ENCODE data around the gene DPYD. TPM values are rescaled to one million over a fixed set of nuclear protein-coding genes. Genes with fewer than 3 reads are reported as not detected.

The DPYD gene
- total and polyA plus RNA-seq, 2 donors: 24.7 to 84.3 TPM

DNA sequence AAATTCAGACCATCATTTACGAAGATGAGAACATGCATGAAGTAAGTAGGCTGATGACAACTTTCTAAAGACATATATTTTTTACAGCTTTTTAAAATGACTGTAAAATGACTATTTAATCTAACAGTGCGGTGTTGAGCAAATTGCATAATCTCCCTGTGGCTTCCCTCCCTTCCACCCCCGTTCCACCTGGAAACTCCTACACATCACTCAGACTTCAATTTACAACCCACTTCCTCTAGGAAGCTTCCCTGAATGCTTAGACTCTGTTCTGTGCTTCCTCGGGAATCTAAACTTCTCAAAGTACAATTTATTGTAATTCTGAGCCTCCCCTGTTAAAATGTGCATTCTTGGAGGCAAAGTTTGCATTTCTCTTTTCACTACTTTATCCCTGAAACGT, 354.9 kb downstream of the DPYD start:
- H3K36me3 ChIP-seq (ENCODE audit: insufficient read depth): no peaks in the 10 kb centered on the region

DNA sequence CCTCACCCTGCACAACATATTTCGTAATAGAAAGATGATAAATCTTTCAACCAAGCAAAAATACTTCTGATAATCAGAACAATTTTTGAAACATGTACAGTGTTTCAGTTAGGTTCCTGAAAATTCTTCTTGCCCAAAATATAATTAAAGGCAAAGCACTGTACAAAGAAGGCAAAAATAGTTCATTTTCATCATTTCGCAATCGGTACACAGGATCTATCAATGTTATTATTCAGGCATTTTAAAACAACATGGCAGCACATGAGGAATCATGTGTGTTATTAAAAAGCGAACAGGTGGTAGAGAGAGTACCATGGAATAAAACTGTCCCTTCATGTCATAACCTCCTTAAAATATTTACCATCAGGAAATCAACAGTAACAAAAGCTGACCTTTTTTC, 356.9 kb downstream of the DPYD start:
- H3K27ac ChIP-seq (ENCODE audit: low read depth): no peak overlapping the region
- H3K4me3 ChIP-seq (ENCODE audit: low read depth, low read length): no peak overlapping the region
- no peaks in the 10 kb centered on the region for H3K36me3 ChIP-seq (ENCODE audit: insufficient read depth)
- WGBS: 97% methylated on average over 4 of the region's 4 CpGs
- no peak for DNase-seq (ENCODE audit: extremely low spot score)
- no peaks in the 10 kb centered on the region for H3K4me1 ChIP-seq (ENCODE audit: insufficient read depth)

More for the DNA sequence above, 354.9 kb downstream of the DPYD start:
- DNase-seq (ENCODE audit: extremely low spot score): no peak
- Histone ChIP-seq H3K27ac (ENCODE audit: low read depth) (no peak overlapping the region), H3K4me3 (ENCODE audit: low read depth, low read length) (no peak overlapping the region), H3K4me1 (ENCODE audit: insufficient read depth) (no peaks in the 10 kb centered on the region)
- whole genome bisulfite sequencing: 81% methylated on average over 5 of the region's 5 CpGs

DNA sequence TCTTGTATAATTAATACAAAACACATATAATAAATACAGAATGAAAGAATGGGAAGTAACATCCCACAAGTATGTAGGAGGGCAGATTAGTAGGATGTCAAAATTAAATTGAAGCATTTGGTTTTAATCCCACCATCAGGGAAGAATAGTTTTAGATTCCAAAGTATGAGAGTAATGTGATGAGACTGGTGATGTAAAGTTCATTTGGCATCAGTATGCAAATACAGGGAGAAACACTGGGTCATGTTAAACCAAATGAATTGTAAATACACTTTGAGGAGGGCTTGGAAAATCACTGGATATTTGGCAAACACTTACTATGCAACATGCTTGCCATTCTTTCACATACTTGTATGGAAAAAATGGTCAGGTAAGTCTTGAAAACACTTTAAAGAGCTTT, 358.8 kb downstream of the DPYD start:
- Histone ChIP-seq H3K4me3 (ENCODE audit: low read depth, low read length) (no peak overlapping the region), H3K27ac (ENCODE audit: low read depth) (no peak overlapping the region), H3K36me3 (ENCODE audit: insufficient read depth) (no peaks in the 10 kb centered on the region), H3K4me1 (ENCODE audit: insufficient read depth) (no peaks in the 10 kb centered on the region)
- DNase-seq (ENCODE audit: extremely low spot score): no peak

DNA sequence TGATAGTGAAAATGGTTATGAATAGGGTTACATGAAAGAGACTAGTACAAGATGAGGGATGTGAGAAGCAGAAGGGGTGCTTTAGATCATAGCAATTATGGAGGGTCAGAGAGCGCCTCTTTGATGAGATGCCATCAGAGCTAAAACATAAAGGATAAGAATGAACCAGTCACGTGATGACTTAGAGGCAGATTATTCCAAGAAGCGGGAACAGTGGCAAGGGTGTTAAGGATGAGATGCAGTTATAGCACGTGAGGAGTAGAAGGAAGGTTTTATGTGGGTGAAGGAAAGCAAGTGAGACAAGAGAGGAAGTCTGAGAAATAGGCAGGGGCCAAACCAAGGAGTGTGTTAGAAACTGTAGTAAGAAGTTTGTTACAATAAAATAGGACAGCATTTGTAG, 360.1 kb downstream of the DPYD start:
- H3K27ac ChIP-seq (ENCODE audit: low read depth): no peak overlapping the region
- no peak for DNase-seq (ENCODE audit: extremely low spot score)
- 87% methylated on average over 4 of the region's 4 CpGs for WGBS
- H3K4me1 ChIP-seq (ENCODE audit: insufficient read depth): no peaks in the 10 kb centered on the region
- H3K4me3 ChIP-seq (ENCODE audit: low read depth, low read length): no peak overlapping the region
- no peaks in the 10 kb centered on the region for H3K36me3 ChIP-seq (ENCODE audit: insufficient read depth)

DNA sequence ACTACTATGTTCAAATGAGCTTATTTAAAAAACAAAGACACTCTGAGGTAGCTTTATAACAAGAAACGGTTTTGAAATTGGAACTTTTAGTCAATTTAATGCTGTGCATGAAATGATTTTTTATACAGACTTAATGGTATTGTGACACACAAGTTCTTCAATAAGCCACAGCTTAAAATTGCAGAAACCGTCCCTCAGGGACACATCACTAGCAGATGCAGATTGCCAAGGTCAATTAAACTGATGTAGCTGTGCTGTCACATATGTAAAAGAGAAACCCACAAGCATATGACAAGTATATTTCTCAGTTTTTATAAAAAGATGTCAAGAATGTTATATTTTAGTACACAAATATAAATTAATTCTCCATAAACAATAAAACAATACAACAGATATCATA, 366.9 kb downstream of the DPYD start:
- 83% methylated on average over 2 of the region's 2 CpGs for WGBS
- Histone ChIP-seq H3K4me3 (ENCODE audit: low read depth, low read length) (no peak overlapping the region), H3K27ac (ENCODE audit: low read depth) (no peak overlapping the region), H3K4me1 (ENCODE audit: insufficient read depth) (no peaks in the 10 kb centered on the region), H3K36me3 (ENCODE audit: insufficient read depth) (peaks cover 2% of the 10 kb centered on the region)
- DNase-seq (ENCODE audit: extremely low spot score): no peak

DNA sequence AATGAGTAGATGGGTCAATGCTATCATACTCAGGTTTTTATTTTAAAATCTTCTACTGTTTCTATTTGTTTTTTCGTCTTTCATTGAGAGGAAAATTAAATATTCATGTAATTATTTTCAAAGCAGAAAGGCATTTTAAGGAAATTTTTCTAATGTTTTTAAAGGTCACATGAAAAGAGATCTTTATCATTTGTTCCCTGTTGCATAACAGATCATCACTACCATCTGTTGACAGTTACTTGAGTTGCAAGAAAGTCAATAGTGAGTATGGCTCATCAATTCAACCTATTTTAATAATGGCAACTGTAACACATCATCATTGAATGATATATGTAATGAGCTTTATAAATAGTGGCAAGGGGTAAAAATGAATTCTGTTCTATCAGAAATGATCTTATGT, 369.7 kb downstream of the DPYD start:
- 92% methylated on average over 1 of the region's 1 CpG for WGBS
- no peak overlapping the region for H3K4me3 ChIP-seq (ENCODE audit: low read depth, low read length)
- no peaks in the 10 kb centered on the region for H3K4me1 ChIP-seq (ENCODE audit: insufficient read depth)
- no peak overlapping the region for H3K27ac ChIP-seq (ENCODE audit: low read depth)
- no peak for DNase-seq (ENCODE audit: extremely low spot score)
- peaks cover 2% of the 10 kb centered on the region for H3K36me3 ChIP-seq (ENCODE audit: insufficient read depth)

DNA sequence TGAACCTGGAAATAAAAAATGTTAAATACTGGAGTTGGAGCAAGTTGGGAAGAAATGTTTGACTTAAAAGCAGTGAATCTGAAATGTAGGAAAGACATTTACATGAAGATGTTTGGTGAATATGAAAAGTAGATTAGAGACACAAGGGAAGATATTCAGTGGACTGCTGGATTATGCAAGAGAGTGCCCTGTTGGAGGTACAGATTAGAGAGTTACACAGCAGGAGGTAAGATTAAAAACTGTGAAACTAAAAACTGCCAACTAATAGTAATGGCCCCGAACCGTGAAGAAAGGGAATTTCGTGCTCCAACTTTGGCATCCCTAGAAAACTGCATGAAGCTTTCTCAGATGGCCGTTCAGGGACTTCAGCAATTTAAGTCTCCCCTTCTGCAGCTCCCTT, 375.4 kb downstream of the DPYD start:
- DNase-seq (ENCODE audit: extremely low spot score): no peak
- H3K36me3 ChIP-seq (ENCODE audit: insufficient read depth): no peaks in the 10 kb centered on the region
- H3K27ac ChIP-seq (ENCODE audit: low read depth): no peak overlapping the region
- WGBS: 88% methylated on average over 4 of the region's 4 CpGs
- no peaks in the 10 kb centered on the region for H3K4me1 ChIP-seq (ENCODE audit: insufficient read depth)
- no peak overlapping the region for H3K4me3 ChIP-seq (ENCODE audit: low read depth, low read length)

DNA sequence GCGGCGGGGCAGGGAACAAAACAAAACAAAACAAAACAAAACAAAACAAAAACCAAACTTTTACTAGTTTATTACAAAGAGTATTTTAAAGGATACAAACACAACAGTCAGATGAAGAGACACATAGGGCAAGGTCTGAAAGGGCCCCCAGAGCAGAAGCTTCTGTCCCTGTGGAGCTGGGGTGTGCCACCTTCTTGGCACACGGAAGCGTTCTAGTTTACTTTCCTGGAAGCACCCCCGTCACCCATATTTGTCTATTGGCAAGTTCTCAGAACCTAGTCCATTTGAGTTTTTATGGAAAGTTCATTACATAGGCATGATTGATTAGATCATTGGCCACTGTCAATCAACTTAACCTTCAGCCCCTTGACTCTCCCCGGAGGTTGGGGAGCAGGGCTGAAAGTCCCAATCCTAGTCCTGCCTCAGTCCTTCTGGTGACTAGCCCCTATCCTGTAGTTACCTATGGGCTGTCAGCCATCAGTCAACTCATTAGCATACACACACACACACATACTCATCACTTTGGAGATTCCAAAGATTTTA, 380.4 kb downstream of the DPYD start:
- H3K4me1 ChIP-seq (ENCODE audit: insufficient read depth): no peaks in the 10 kb centered on the region
- no peak overlapping the region for H3K4me3 ChIP-seq (ENCODE audit: low read depth, low read length)
- DNase-seq (ENCODE audit: extremely low spot score): no peak
- 95% methylated on average over 6 of the region's 6 CpGs for WGBS
- H3K27ac ChIP-seq (ENCODE audit: low read depth): no peak overlapping the region
- no peaks in the 10 kb centered on the region for H3K36me3 ChIP-seq (ENCODE audit: insufficient read depth)

DNA sequence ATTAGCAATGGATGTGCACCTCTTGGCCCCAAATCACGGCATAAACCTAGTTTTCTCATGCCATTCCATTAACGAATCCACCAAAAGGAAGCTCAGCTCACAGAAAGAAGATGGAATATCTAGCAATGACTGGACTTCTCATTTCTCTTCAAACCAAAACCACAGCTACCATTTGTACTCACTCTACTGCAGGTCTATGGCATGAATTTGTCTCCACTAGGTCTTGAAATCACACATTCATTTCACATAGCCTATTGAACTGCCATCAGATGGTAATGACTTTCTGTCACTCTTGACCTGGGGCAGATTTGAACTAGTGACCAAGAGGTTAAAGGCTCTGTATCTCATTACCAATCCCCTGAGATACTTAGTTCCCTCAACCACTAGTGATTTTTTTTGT, 382.7 kb downstream of the DPYD start:
- over 99% methylated on average over 2 of the region's 2 CpGs for WGBS
- H3K36me3 ChIP-seq (ENCODE audit: insufficient read depth): no peaks in the 10 kb centered on the region

DNA sequence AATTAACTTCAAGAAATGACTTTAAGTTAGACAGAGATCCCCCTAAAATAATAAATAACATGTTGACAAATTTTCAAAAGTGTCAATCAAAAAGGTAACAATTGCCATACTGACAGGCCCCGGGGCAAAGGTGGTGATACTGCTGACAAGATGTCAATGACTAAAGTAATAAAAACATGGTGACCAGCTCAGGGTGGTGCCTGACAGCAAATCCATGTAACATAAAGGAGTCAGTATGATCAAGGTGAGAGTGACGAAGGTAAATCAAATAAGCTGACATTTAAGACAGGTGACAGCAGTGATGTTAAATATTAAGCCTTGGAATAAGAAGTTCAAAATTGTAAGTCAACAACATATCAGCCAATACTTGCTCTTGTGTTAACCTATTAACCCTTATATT, 387.5 kb downstream of the DPYD start:
- Histone ChIP-seq H3K36me3 (ENCODE audit: insufficient read depth) (no peaks in the 10 kb centered on the region), H3K4me1 (ENCODE audit: insufficient read depth) (no peaks in the 10 kb centered on the region), H3K27ac (ENCODE audit: low read depth) (no peak overlapping the region), H3K4me3 (ENCODE audit: low read depth, low read length) (no peak overlapping the region)
- DNase-seq (ENCODE audit: extremely low spot score): no peak
- WGBS: 95% methylated on average over 2 of the region's 2 CpGs

More for the DNA sequence above, 382.7 kb downstream of the DPYD start:
- Histone ChIP-seq H3K4me1 (ENCODE audit: insufficient read depth) (no peaks in the 10 kb centered on the region), H3K4me3 (ENCODE audit: low read depth, low read length) (no peak overlapping the region), H3K27ac (ENCODE audit: low read depth) (no peak overlapping the region)
- no peak for DNase-seq (ENCODE audit: extremely low spot score)

DNA sequence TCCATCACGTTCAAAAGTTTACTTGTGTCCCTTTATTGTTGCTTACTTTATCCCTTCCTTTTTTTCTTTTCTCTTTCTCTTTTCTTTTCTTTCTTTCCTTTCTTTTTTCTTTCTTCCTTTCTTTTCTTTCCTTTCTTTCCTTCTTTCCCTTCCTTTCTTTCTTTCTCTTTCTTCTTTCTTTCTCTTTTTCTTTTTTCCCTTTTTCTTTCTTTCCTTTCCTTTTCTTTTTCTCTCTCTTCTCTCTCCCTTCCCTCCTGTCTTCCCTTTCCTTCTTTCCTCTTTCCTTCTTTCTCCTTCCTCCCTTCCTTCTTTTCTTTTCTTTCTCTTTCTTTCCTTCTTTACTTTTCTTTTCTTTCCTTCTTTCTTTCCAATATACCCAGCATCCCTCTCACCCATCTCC, 391.2 kb downstream of the DPYD start:
- H3K27ac ChIP-seq (ENCODE audit: low read depth): no peak overlapping the region
- WGBS: 82% methylated on average over 1 of the region's 1 CpG
- no peaks in the 10 kb centered on the region for H3K36me3 ChIP-seq (ENCODE audit: insufficient read depth)
- no peaks in the 10 kb centered on the region for H3K4me1 ChIP-seq (ENCODE audit: insufficient read depth)
- H3K4me3 ChIP-seq (ENCODE audit: low read depth, low read length): no peak overlapping the region
- no peak for DNase-seq (ENCODE audit: extremely low spot score)

DNA sequence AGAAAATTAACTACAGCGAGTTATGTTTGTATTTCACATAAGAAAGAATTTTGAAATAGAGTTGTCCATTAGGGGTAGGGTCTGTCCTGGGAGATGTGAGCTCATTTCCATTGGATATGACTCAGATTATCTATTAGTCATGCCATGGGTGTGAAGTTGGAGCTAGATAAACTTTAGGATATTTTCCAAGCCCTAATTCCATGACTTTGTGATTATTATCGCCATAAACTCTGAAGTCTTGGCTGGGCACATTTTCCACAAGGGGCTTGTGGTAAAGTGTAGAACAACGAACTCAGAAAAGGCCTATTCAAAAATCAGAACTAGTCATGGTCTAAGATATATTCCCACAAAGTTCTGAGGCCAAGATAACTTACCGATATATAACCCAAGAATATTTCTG, 396.6 kb downstream of the DPYD start:
- no peak for DNase-seq (ENCODE audit: extremely low spot score)
- Histone ChIP-seq H3K36me3 (ENCODE audit: insufficient read depth) (no peaks in the 10 kb centered on the region), H3K4me3 (ENCODE audit: low read depth, low read length) (no peak overlapping the region), H3K4me1 (ENCODE audit: insufficient read depth) (no peaks in the 10 kb centered on the region), H3K27ac (ENCODE audit: low read depth) (no peak overlapping the region)
- WGBS: 84% methylated on average over 4 of the region's 4 CpGs

DNA sequence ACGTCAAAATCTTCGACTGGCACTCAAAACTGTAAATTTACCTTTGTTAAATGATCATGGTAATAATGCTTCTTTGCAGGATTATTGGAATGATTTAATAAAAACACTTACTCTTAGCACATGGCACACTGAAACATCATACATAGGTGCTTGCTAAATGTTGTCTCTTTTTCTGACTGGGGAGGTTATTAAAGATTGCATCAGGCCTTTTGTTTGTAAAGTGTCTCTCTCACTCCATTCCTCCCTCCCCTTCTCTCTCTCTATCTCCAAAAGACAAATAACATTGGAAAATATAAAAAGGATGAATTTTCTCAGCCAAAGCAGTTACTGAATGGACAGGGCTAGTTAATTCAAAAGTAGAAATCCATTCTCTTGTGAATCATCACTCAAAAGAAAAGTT, 404.2 kb downstream of the DPYD start:
- 95% methylated on average over 2 of the region's 2 CpGs for WGBS
- no peak overlapping the region for H3K27ac ChIP-seq (ENCODE audit: low read depth)
- no peaks in the 10 kb centered on the region for H3K36me3 ChIP-seq (ENCODE audit: insufficient read depth)
- no peak for DNase-seq (ENCODE audit: extremely low spot score)
- H3K4me3 ChIP-seq (ENCODE audit: low read depth, low read length): no peak overlapping the region
- H3K4me1 ChIP-seq (ENCODE audit: insufficient read depth): no peaks in the 10 kb centered on the region

DNA sequence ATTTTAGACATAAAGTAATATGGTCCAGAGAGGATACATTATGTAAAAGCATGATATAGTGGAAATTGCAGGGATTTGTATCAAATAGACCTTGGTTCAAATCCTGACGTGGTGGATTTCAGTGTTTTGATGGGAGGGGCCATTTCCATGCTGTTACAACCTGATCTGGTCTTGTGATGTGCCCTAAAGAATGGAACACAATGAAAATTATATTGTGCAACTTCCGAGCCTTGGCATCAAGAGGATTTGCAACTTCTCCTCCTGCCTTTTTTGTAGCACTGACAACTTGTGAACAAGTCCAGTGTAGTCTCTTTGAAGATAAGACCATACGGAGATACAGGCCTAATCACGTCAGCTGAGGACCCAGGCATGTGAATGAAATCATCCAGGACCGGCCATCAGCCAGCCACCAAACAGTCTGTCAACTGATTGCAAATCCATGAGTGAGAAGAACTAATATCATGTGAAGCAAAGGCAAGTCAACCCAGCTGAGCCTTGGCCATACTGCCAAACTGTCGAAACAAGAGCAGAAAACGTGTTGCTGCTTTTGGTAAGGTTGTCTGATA, 412.1 kb downstream of the DPYD start:
- Histone ChIP-seq H3K4me1 (ENCODE audit: insufficient read depth) (no peaks in the 10 kb centered on the region), H3K36me3 (ENCODE audit: insufficient read depth) (no peaks in the 10 kb centered on the region), H3K4me3 (ENCODE audit: low read depth, low read length) (no peak overlapping the region), H3K27ac (ENCODE audit: low read depth) (no peak overlapping the region)
- WGBS: 90% methylated on average over 7 of the region's 7 CpGs
- no peak for DNase-seq (ENCODE audit: extremely low spot score)

DNA sequence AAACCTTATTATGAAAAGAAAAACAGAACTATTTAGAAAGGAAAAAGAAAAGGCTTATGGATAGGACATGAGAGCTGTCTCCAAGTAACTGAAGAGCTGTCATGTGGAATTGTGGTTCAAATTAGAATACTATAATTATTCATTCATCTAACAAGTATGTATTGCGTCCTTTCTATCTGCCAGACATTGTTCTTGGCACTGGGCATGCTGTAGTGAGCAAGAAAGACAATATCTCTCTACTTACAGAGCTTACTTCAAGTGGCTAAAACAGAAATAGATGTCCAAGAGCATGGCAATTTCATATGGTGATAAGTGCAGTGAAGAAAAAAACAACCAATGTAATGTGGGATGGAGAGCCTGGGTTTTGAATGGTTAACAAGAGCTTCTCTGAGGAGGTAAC, 413.0 kb downstream of the DPYD start:
- no peak overlapping the region for H3K4me3 ChIP-seq (ENCODE audit: low read depth, low read length)
- no peaks in the 10 kb centered on the region for H3K4me1 ChIP-seq (ENCODE audit: insufficient read depth)
- H3K27ac ChIP-seq (ENCODE audit: low read depth): no peak overlapping the region
- H3K36me3 ChIP-seq (ENCODE audit: insufficient read depth): no peaks in the 10 kb centered on the region
- 78% methylated on average over 1 of the region's 1 CpG for WGBS
- no peak for DNase-seq (ENCODE audit: extremely low spot score)
